ENCODE results near the gene ZFAND3. TPM values are rescaled to one million over a fixed set of nuclear protein-coding genes. Genes with fewer than 3 reads are reported as not detected.

Gene ZFAND3
- polyA plus RNA-seq, 2 of the 4 experiments (the other 2 are of a cell fraction): 12.0 to 50.0 TPM

DNA sequence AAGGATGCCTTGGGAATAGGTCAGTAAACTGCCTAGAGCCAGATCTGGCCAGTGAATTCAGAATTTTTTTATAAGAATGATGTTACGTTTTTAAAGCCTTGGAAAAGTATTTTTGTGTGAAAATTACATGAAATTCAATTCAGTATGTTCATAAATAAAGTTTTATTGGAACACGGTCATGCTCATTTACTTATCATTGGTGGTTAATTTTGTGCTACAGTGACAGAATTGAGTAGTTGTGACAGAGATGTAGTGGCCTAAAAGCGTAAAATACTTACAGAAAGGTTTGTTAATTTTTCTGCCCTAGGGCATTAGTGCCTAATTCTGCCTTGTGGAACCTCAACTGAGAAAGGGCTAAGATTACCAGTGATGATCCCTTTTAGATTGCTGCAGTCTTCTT, 28.2 kb downstream of the ZFAND3 start:
- no peak overlapping the region for H3K4me2 ChIP-seq
- peaks cover 47% of the 10 kb centered on the region for H3K4me1 ChIP-seq
- ATAC-seq: no peak
- no peaks in the 10 kb centered on the region for H3K9me3 ChIP-seq
- no peak for DNase-seq (ENCODE audit: low read depth in 1 of 2, low spot score in 1 of 2)
- no peak overlapping the region for H3K27ac ChIP-seq
- ChIA-PET POLR2A (interaction anchor here (0.5 kb wide), 1 partner anchor 78 kb away, joined by 5 read pairs; no protein-coding TSS in a partner anchor), CTCF (no interaction called here)
- 79% methylated on average over 3 of the region's 3 CpGs for WGBS (ENCODE audit: missing lambda C conversion rate)
- H3K4me3 ChIP-seq: no peak overlapping the region
- TF ChIP-seq NFE2L2 (conservative IDR thresholded peaks at IDR 0.05; ENCODE audit: low read length): no peak
- no peak for TF ChIP-seq TP53 (CRISPR knock-in tag; IDR thresholded peaks at IDR 0.05)
- TF ChIP-seq, protein P1, sequence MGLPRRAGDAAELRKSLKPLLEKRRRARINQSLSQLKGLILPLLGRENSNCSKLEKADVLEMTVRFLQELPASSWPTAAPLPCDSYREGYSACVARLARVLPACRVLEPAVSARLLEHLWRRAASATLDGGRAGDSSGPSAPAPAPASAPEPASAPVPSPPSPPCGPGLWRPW (IDR thresholded peaks at IDR 0.05): no peak
- TF ChIP-seq FOXS1 (CRISPR knock-in tag; IDR thresholded peaks at IDR 0.05): no peak
- no peak for FAIRE-seq

DNA sequence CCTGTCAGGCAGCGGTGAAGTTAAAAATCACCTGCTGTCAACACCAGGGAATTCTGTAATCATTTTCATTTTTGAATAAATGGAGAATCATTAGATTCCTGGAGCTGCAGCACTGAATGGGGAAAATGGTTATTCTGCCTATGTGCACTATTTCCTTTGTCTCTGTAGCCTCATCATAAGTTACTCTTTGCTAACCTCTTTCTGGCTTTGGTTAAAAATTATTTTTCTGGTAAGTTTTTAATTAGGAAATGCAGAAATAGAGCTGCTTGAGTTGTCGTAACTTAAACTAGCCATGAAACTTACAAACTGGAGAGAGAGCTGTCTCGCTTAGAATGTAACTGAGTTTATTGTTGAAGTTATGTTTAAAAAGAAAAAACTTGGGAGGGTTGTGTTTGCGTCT, 28.8 kb downstream of the ZFAND3 start:
- no peak overlapping the region for H3K27ac ChIP-seq
- WGBS (ENCODE audit: missing lambda C conversion rate): 96% methylated on average over 4 of the region's 4 CpGs
- no peak for ATAC-seq
- no peak for DNase-seq (ENCODE audit: low read depth in 1 of 2, low spot score in 1 of 2)
- H3K9me3 ChIP-seq: no peaks in the 10 kb centered on the region
- no peak for FAIRE-seq
- H3K4me2 ChIP-seq: no peak overlapping the region
- ChIA-PET CTCF (no interaction called here), POLR2A (no interaction called here)
- peaks cover 43% of the 10 kb centered on the region for H3K4me1 ChIP-seq
- H3K4me3 ChIP-seq: no peak overlapping the region
- TF ChIP-seq, protein P2, sequence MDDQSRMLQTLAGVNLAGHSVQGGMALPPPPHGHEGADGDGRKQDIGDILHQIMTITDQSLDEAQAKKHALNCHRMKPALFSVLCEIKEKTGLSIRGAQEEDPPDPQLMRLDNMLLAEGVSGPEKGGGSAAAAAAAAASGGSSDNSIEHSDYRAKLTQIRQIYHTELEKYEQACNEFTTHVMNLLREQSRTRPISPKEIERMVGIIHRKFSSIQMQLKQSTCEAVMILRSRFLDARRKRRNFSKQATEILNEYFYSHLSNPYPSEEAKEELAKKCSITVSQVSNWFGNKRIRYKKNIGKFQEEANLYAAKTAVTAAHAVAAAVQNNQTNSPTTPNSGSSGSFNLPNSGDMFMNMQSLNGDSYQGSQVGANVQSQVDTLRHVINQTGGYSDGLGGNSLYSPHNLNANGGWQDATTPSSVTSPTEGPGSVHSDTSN (IDR thresholded peaks at IDR 0.05): no peak
- TF ChIP-seq CEBPB (IDR thresholded peaks at IDR 0.05): no peak
- no peak for TF ChIP-seq ZC3H11A (IDR thresholded peaks at IDR 0.05)
- TF ChIP-seq HOXA7 (CRISPR knock-in tag; IDR thresholded peaks at IDR 0.05): no peak
- TF ChIP-seq CHD4 (IDR thresholded peaks at IDR 0.05; ENCODE audit: borderline replicate concordance): no peak
- no peak for TF ChIP-seq SREBF2 (IDR thresholded peaks at IDR 0.05)
- TF ChIP-seq, protein P3, sequence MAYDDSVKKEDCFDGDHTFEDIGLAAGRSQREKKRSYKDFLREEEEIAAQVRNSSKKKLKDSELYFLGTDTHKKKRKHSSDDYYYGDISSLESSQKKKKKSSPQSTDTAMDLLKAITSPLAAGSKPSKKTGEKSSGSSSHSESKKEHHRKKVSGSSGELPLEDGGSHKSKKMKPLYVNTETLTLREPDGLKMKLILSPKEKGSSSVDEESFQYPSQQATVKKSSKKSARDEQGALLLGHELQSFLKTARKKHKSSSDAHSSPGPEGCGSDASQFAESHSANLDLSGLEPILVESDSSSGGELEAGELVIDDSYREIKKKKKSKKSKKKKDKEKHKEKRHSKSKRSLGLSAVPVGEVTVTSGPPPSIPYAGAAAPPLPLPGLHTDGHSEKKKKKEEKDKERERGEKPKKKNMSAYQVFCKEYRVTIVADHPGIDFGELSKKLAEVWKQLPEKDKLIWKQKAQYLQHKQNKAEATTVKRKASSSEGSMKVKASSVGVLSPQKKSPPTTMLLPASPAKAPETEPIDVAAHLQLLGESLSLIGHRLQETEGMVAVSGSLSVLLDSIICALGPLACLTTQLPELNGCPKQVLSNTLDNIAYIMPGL (CRISPR knock-in tag; IDR thresholded peaks at IDR 0.05; ENCODE audit: borderline replicate concordance): no peak
- TF ChIP-seq ZSCAN20 (CRISPR knock-in tag; IDR thresholded peaks at IDR 0.05): no peak

DNA sequence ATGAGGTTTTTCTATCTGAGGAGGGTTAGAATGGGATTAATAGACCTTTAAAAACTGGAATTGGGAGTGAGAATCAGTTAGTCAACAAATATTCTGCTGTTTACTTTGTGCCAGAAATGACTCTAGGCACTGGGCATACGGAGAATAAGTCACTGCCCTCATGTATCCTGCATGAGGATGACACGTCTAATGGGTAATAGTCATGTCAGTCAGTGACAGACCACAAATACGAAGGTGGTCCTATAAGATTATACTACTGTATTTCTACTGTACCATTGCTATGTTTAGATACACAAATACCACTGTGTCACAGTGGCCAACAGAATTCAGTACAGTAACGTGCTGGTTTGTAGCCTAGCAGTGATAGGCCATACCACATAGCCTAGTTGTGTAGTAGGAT, 30.7 kb downstream of the ZFAND3 start:
- no peak for TF ChIP-seq CBX2 (IDR thresholded peaks at IDR 0.05; ENCODE audit: borderline replicate concordance, low read depth)
- no peak for FAIRE-seq
- Histone ChIP-seq H3K27ac (no peak overlapping the region), H3K9me3 (no peaks in the 10 kb centered on the region), H3K4me1 (peaks cover 27% of the 10 kb centered on the region), H3K4me3 (no peak overlapping the region), H3K4me2 (no peak overlapping the region)
- POLR2A ChIA-PET: interaction anchor here (0.6 kb wide), 1 partner anchor 592 kb away, joined by 4 read pairs; no protein-coding TSS in a partner anchor
- no peak for DNase-seq (ENCODE audit: low read depth in 1 of 2, low spot score in 1 of 2)
- CTCF ChIA-PET: no interaction called here
- ATAC-seq: no peak
- 76% methylated on average over 4 of the region's 4 CpGs for WGBS (ENCODE audit: missing lambda C conversion rate)

DNA sequence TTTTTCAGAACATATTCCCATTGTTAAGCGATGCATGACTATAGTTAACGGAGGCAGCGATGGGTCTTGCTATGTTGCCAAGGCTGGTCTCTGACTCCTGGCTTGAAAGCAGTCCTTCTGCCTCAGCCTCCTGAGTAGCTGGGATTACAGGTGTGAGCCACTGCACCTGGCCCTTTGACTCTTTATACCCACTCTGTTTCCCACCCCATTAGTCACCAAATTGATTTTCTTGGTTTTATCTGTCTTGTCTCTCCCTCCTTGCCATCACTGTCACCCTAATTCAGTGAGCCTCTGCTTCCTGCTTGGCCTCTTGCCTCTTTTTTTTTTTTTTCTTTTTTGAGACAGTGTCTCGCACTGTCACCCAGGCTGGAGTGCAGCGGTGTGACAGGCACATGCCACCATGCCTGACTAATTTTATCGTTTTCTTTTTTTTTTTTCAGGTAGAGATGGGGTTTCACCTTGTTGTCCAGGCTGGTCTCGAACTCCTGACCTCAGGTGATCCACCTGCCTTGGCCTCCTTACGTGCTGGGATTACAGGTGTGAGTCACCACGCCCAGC, 31.3 kb downstream of the ZFAND3 start:
- CTCF ChIA-PET: no interaction called here
- FAIRE-seq (no peak), ATAC-seq (no peak)

More for the DNA sequence above, 31.3 kb downstream of the ZFAND3 start:
- DNase-seq (ENCODE audit: low read depth in 1 of 2, low spot score in 1 of 2): no peak
- no peak overlapping the region for H3K27ac ChIP-seq
- H3K4me1 ChIP-seq: peaks cover 21% of the 10 kb centered on the region
- no peak overlapping the region for H3K4me3 ChIP-seq
- POLR2A ChIA-PET: no interaction called here
- H3K4me2 ChIP-seq: no peak overlapping the region
- 90% methylated on average over 9 of the region's 9 CpGs for WGBS (ENCODE audit: missing lambda C conversion rate)
- TF ChIP-seq POLR2AphosphoS2 (conservative IDR thresholded peaks at IDR 0.05; ENCODE audit: low read length) (no peak), EP300 (IDR thresholded peaks at IDR 0.05) (no peak), SMC3 (IDR thresholded peaks at IDR 0.05) (no peak), HOXA7 (CRISPR knock-in tag; IDR thresholded peaks at IDR 0.05) (no peak), MYC (IDR thresholded peaks at IDR 0.05; ENCODE audit: borderline replicate concordance, low read length) (no peak), HDAC2 (IDR thresholded peaks at IDR 0.05) (no peak), CHD2 (IDR thresholded peaks at IDR 0.05; ENCODE audit: low read length, partially characterized antibody) (no peak), GATA3 (IDR thresholded peaks at IDR 0.05; ENCODE audit: borderline replicate concordance) (no peak), SREBF2 (IDR thresholded peaks at IDR 0.05) (no peak), ZSCAN20 (CRISPR knock-in tag; IDR thresholded peaks at IDR 0.05) (no peak)
- TF ChIP-seq, protein P4, sequence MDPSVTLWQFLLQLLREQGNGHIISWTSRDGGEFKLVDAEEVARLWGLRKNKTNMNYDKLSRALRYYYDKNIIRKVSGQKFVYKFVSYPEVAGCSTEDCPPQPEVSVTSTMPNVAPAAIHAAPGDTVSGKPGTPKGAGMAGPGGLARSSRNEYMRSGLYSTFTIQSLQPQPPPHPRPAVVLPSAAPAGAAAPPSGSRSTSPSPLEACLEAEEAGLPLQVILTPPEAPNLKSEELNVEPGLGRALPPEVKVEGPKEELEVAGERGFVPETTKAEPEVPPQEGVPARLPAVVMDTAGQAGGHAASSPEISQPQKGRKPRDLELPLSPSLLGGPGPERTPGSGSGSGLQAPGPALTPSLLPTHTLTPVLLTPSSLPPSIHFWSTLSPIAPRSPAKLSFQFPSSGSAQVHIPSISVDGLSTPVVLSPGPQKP (IDR thresholded peaks at IDR 0.05; ENCODE audit: low read depth, low read length): no peak
- TF ChIP-seq, protein P5, sequence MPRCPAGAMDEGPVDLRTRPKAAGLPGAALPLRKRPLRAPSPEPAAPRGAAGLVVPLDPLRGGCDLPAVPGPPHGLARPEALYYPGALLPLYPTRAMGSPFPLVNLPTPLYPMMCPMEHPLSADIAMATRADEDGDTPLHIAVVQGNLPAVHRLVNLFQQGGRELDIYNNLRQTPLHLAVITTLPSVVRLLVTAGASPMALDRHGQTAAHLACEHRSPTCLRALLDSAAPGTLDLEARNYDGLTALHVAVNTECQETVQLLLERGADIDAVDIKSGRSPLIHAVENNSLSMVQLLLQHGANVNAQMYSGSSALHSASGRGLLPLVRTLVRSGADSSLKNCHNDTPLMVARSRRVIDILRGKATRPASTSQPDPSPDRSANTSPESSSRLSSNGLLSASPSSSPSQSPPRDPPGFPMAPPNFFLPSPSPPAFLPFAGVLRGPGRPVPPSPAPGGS (IDR thresholded peaks at IDR 0.05): no peak
- H3K9me3 ChIP-seq: no peaks in the 10 kb centered on the region

Measured in A549 (cell line).